HepG2 (cell line): Measurements from ENCODE around the gene ANAPC2. TPM values are rescaled to one million over a fixed set of nuclear protein-coding genes. Genes with fewer than 3 reads are reported as not detected.

Experiments used
- ARNT ChIP-seq: fragments of 450-650 bp; IDR thresholded peaks from 2 replicates; pipeline ENCODE4 v1.6.1; 2017
- ATF7 ChIP-seq, 2 experiments: fragments of 450-650 bp in 1 of 2; sonication (generic) in 1 of 2; formaldehyde crosslinking in 1 of 2; IDR thresholded peaks; 2 replicates each; pipeline versions ENCODE4 v1.4.0 to v1.6.1; 2016 to 2020; ENCODE audit warnings: antibody characterized with exemption in 1 of 2, mild to moderate bottlenecking in 1 of 2, missing genetic modification reagents in 1 of 2
- IKZF4 ChIP-seq: sonication (generic); formaldehyde crosslinking; IDR thresholded peaks from 2 replicates; pipeline ENCODE4 v1.5.1; 2020; ENCODE audit warnings: borderline replicate concordance, mild to moderate bottlenecking, low read depth, missing genetic modification reagents; ENCODE audit errors: not compliant biosample characterization
- SIN3A ChIP-seq: IDR thresholded peaks from 2 replicates; pipeline ENCODE4 v1.6.1; 2011; ENCODE audit warnings: low read depth, mild to moderate bottlenecking, control low read depth, low read length, borderline replicate concordance
- XRCC5 ChIP-seq: fragments of 200-400 bp; formaldehyde crosslinking; optimal IDR thresholded peaks from 2 replicates; pipeline ENCODE3; 2017; ENCODE audit warnings: mild to moderate bottlenecking, low read length
- ZKSCAN1 ChIP-seq: fragments of 150-350 bp; IDR thresholded peaks from 2 replicates; pipeline ENCODE4 v1.6.1; 2014; ENCODE audit warnings: low read length
- ZMYM3 ChIP-seq: sonication (generic); formaldehyde crosslinking; IDR thresholded peaks from 2 replicates; pipeline ENCODE4 v1.5.1; 2020; ENCODE audit warnings: mild to moderate bottlenecking, missing genetic modification reagents
- ZNF251 ChIP-seq: sonication (generic); formaldehyde crosslinking; IDR thresholded peaks from 2 replicates; pipeline ENCODE4 v1.9.0; 2021; ENCODE audit warnings: mild to moderate bottlenecking, missing genetic modification reagents
- ZNF557 ChIP-seq: sonication (generic); formaldehyde crosslinking; IDR thresholded peaks from 2 replicates; pipeline ENCODE4 v1.4.0; 2020; ENCODE audit warnings: missing genetic modification reagents
- ZNF776 ChIP-seq: sonication (generic); formaldehyde crosslinking; IDR thresholded peaks from 2 replicates; pipeline ENCODE4 v1.4.0; 2020; ENCODE audit warnings: mild to moderate bottlenecking, missing genetic modification reagents
- polyA plus RNA-seq, 8 experiments: library from polyadenylated mRNA; depleted of rRNA in 3 of 8; stranded (reverse) in 7 of 8; unstranded in 1 of 8; fragments of >200 nt; fragmentation: Illumina TruSeq in 4 of 8; extraction: Trizol in 4 of 8; gene quantifications; 2 replicates each; pipeline versions ENCODE4 v1.2.1 to v1.2.3, GENCODE V29; 2011 to 2016; ENCODE audit warnings: low read depth in 4 of 8, missing spikeins in 1 of 8, mixed read lengths in 1 of 8; ENCODE audit not compliant: insufficient read depth in 1 of 8
- total RNA-seq, 5 experiments: library from RNA; depleted of rRNA; stranded (reverse); fragments of >200 nt; fragmentation: Illumina TruSeq; extraction: Trizol; gene quantifications; 2 replicates each; pipeline ENCODE4 v1.2.3, GENCODE V29; 2016; ENCODE audit warnings: low read depth in 1 of 5
- TF ChIP-seq, protein P1 (sequence below): sonication (generic); formaldehyde crosslinking; IDR thresholded peaks from 2 replicates; pipeline ENCODE4 v1.9.0; 2021; ENCODE audit warnings: missing genetic modification reagents, borderline replicate concordance
- TF ChIP-seq, protein P2 (sequence below): sonication (generic); formaldehyde crosslinking; conservative IDR thresholded peaks from 2 replicates; pipeline ENCODE4 v1.4.0; 2020; ENCODE audit warnings: mild to moderate bottlenecking, missing genetic modification reagents, moderate library complexity
- TF ChIP-seq, protein P3 (sequence below): sonication (generic); formaldehyde crosslinking; IDR thresholded peaks from one replicate; pipeline ENCODE4 v1.5.1; 2020; ENCODE audit warnings: mild to moderate bottlenecking, missing genetic modification reagents; ENCODE audit errors: not compliant biosample characterization

The ANAPC2 gene
- total and polyA plus RNA-seq, 2 of the 13 experiments (the other 11 are each of a cell fraction or from before 2014, with no cell fraction given), result 12.3 to 15.4 TPM

DNA sequence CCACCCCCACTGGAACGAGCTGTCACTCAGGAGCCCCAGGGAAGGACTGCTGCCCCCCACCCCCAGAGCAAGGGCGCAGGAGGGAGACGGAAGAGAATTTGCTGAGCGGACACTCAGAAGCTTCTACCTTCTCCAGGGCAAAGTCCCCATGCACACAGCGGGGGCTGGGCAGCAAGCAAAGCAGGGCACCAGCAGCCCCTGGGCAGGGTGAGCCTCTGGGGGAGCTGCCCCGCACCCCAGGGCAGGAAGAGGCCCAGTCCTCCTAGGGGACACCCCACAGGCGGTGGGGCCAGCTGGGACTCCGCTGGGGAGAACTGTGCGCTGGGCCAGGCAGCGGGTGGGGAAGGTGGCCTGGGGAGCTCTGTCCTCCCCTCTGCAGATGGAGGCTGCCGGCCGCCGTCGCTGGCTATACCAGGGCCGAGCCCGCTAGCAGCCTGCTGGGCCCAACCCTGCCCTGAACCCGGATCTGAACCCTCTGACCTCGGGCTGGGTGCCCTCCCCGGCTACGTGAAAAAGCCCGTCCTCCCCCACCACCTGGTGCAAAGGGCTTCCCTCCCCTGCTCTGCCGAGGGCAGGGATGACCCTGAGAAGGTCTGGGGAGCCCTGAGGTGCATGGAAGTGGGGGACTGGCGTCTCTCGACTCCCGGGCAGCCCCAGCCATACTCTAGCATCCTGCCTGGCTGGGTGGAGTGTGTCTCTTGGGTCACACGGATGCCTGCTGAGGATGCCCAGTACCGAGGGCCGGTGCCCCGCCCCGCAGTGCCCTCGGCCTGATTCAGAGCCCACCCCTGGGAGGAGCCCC lies 41.7 kb upstream of the ANAPC2 start (continued):
- TF ChIP-seq, protein P1, sequence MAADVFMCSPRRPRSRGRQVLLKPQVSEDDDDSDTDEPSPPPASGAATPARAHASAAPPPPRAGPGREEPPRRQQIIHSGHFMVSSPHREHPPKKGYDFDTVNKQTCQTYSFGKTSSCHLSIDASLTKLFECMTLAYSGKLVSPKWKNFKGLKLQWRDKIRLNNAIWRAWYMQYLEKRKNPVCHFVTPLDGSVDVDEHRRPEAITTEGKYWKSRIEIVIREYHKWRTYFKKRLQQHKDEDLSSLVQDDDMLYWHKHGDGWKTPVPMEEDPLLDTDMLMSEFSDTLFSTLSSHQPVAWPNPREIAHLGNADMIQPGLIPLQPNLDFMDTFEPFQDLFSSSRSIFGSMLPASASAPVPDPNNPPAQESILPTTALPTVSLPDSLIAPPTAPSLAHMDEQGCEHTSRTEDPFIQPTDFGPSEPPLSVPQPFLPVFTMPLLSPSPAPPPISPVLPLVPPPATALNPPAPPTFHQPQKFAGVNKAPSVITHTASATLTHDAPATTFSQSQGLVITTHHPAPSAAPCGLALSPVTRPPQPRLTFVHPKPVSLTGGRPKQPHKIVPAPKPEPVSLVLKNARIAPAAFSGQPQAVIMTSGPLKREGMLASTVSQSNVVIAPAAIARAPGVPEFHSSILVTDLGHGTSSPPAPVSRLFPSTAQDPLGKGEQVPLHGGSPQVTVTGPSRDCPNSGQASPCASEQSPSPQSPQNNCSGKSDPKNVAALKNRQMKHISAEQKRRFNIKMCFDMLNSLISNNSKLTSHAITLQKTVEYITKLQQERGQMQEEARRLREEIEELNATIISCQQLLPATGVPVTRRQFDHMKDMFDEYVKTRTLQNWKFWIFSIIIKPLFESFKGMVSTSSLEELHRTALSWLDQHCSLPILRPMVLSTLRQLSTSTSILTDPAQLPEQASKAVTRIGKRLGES (CRISPR knock-in tag), result no peak
- TF ChIP-seq XRCC5, result no peak
- 0 out of 2 replicates have a peak, but pooled peaks have one; percentile 58 for TF ChIP-seq ZNF557
- TF ChIP-seq ATF7 (IDR thresholded peaks at IDR 0.05), result no peak
- TF ChIP-seq ATF7 (CRISPR knock-in tag; IDR thresholded peaks at IDR 0.05), result no peak
- TF ChIP-seq IKZF4 (CRISPR knock-in tag), result no peak
- TF ChIP-seq, protein P2, sequence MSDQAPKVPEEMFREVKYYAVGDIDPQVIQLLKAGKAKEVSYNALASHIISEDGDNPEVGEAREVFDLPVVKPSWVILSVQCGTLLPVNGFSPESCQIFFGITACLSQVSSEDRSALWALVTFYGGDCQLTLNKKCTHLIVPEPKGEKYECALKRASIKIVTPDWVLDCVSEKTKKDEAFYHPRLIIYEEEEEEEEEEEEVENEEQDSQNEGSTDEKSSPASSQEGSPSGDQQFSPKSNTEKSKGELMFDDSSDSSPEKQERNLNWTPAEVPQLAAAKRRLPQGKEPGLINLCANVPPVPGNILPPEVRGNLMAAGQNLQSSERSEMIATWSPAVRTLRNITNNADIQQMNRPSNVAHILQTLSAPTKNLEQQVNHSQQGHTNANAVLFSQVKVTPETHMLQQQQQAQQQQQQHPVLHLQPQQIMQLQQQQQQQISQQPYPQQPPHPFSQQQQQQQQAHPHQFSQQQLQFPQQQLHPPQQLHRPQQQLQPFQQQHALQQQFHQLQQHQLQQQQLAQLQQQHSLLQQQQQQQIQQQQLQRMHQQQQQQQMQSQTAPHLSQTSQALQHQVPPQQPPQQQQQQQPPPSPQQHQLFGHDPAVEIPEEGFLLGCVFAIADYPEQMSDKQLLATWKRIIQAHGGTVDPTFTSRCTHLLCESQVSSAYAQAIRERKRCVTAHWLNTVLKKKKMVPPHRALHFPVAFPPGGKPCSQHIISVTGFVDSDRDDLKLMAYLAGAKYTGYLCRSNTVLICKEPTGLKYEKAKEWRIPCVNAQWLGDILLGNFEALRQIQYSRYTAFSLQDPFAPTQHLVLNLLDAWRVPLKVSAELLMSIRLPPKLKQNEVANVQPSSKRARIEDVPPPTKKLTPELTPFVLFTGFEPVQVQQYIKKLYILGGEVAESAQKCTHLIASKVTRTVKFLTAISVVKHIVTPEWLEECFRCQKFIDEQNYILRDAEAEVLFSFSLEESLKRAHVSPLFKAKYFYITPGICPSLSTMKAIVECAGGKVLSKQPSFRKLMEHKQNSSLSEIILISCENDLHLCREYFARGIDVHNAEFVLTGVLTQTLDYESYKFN (CRISPR knock-in tag), result peak; percentile 76
- TF ChIP-seq, protein P3, sequence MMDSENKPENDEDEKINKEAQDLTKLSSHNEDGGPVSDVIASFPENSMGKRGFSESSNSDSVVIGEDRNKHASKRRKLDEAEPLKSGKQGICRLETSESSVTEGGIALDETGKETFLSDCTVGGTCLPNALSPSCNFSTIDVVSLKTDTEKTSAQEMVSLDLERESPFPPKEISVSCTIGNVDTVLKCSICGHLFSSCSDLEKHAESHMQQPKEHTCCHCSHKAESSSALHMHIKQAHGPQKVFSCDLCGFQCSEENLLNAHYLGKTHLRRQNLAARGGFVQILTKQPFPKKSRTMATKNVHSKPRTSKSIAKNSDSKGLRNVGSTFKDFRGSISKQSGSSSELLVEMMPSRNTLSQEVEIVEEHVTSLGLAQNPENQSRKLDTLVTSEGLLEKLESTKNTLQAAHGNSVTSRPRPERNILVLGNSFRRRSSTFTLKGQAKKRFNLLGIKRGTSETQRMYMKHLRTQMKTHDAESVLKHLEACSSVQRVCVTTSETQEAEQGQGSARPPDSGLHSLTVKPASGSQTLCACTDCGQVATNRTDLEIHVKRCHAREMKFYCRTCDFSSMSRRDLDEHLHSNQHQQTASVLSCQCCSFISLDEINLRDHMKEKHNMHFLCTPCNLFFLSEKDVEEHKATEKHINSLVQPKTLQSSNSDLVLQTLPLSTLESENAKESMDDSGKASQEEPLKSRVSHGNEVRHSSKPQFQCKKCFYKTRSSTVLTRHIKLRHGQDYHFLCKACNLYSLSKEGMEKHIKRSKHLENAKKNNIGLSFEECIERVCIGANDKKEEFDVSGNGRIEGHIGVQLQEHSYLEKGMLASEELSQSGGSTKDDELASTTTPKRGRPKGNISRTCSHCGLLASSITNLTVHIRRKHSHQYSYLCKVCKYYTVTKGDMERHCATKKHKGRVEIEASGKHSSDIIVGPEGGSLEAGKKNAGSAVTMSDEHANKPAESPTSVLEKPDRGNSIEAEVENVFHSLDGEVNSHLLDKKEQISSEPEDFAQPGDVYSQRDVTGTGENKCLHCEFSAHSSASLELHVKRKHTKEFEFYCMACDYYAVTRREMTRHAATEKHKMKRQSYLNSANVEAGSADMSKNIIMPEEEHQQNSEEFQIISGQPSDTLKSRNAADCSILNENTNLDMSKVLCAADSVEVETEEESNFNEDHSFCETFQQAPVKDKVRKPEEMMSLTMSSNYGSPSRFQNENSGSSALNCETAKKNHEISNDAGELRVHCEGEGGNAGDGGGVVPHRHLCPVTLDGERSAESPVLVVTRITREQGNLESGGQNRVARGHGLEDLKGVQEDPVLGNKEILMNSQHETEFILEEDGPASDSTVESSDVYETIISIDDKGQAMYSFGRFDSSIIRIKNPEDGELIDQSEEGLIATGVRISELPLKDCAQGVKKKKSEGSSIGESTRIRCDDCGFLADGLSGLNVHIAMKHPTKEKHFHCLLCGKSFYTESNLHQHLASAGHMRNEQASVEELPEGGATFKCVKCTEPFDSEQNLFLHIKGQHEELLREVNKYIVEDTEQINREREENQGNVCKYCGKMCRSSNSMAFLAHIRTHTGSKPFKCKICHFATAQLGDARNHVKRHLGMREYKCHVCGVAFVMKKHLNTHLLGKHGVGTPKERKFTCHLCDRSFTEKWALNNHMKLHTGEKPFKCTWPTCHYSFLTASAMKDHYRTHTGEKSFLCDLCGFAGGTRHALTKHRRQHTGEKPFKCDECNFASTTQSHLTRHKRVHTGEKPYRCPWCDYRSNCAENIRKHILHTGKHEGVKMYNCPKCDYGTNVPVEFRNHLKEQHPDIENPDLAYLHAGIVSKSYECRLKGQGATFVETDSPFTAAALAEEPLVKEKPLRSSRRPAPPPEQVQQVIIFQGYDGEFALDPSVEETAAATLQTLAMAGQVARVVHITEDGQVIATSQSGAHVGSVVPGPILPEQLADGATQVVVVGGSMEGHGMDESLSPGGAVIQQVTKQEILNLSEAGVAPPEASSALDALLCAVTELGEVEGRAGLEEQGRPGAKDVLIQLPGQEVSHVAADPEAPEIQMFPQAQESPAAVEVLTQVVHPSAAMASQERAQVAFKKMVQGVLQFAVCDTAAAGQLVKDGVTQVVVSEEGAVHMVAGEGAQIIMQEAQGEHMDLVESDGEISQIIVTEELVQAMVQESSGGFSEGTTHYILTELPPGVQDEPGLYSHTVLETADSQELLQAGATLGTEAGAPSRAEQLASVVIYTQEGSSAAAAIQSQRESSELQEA (CRISPR knock-in tag), result no peak
- no peak for TF ChIP-seq ZKSCAN1
- TF ChIP-seq SIN3A, result 0 out of 2 replicates have a peak, but pooled peaks have one; percentile 21
- TF ChIP-seq ARNT, result no peak
- TF ChIP-seq ZNF251, result no peak
- 0 out of 2 replicates have a peak, but pooled peaks have one; percentile 64 for TF ChIP-seq ZNF776 (CRISPR knock-in tag)
- 0 out of 2 replicates have a peak, but pooled peaks have one; percentile 22 for TF ChIP-seq ZMYM3 (CRISPR knock-in tag)
